Peyer's patch (tissue), 4 donors: Measurements from ENCODE around the gene SALL1. TPM values are rescaled to one million over a fixed set of nuclear protein-coding genes. Genes with fewer than 3 reads are reported as not detected.
A peak's percentile ranks its signal among the peaks of the same experiment; 100 is the strongest.

Source experiments
- DNase-seq, 3 donors: peaks; one replicate each; pipeline ENCODE4 v3.0.0-alpha.2; 2017 to 2019
- H3K27ac ChIP-seq, 4 donors: fragments of 200-600 bp; sonication (generic); one replicate each; pipeline ENCODE4 v1.5.1; 2016 to 2019
- H3K27me3 ChIP-seq, 2 donors: fragments of 200-600 bp; sonication (generic); one replicate each; pipeline ENCODE4 v1.5.1; 2019
- H3K36me3 ChIP-seq, 3 donors: fragments of 200-600 bp; sonication (generic); one replicate each; pipeline ENCODE4 v1.5.1; 2016 to 2019
- H3K4me1 ChIP-seq, 4 donors: fragments of 200-600 bp; sonication (generic); one replicate each; pipeline ENCODE4 v1.5.1; 2016 to 2019
- H3K4me3 ChIP-seq, 4 donors: fragments of 200-600 bp; sonication (generic); 1 replicate in 3 of 4; 2 replicates in 1 of 4; pipeline ENCODE4 v1.5.1; 2016 to 2019; ENCODE audit warnings: mild to moderate bottlenecking in 1 of 4
- H3K9me3 ChIP-seq, 4 donors: fragments of 200-600 bp; sonication (generic); one replicate each; pipeline ENCODE4 v1.5.1; 2016 to 2019; ENCODE audit warnings: mild to moderate bottlenecking in 1 of 4
- POLR2A ChIP-seq, 2 donors: fragments of 450-650 bp; IDR thresholded peaks; one replicate each; pipeline ENCODE4 v1.5.1; 2017; ENCODE audit warnings: antibody characterized with exemption in 2 of 2, mild to moderate bottlenecking in 2 of 2, moderate library complexity in 2 of 2
- total RNA-seq, 4 donors: library from RNA; depleted of rRNA; stranded (reverse); fragments of >200 nt; gene quantifications; one replicate each; pipeline ENCODE4 v1.1.0, GENCODE V29; 2016
- TF ChIP-seq, protein P1 (sequence below), 6 experiments: fragments of 450-650 bp in 4 of 6; fragments of 200-600 bp in 2 of 6; sonication (generic) in 1 of 6; IDR thresholded peaks; one replicate each; pipeline ENCODE4 v1.5.1; 2017 to 2019; ENCODE audit warnings: antibody characterized with exemption in 6 of 6, mild to moderate bottlenecking in 3 of 6, moderate library complexity in 1 of 6

Gene SALL1
- 10 to 100 TPM in 1 of 4 donors, 1 to 10 TPM in 2, under 1 TPM in 1; 0.53 to 12.4 (median 2.5) TPM for total RNA-seq

GRCh38 chr16:51150888-51151320 is at the start of gene SALL1:
Gene SALL1, minus strand, starts transcription at chr16:51151270. Its CDS starts 29 bp downstream, at chr16:51151241.
- TF ChIP-seq POLR2A (IDR thresholded peaks at IDR 0.05) = no peak
- TF ChIP-seq, protein P1, sequence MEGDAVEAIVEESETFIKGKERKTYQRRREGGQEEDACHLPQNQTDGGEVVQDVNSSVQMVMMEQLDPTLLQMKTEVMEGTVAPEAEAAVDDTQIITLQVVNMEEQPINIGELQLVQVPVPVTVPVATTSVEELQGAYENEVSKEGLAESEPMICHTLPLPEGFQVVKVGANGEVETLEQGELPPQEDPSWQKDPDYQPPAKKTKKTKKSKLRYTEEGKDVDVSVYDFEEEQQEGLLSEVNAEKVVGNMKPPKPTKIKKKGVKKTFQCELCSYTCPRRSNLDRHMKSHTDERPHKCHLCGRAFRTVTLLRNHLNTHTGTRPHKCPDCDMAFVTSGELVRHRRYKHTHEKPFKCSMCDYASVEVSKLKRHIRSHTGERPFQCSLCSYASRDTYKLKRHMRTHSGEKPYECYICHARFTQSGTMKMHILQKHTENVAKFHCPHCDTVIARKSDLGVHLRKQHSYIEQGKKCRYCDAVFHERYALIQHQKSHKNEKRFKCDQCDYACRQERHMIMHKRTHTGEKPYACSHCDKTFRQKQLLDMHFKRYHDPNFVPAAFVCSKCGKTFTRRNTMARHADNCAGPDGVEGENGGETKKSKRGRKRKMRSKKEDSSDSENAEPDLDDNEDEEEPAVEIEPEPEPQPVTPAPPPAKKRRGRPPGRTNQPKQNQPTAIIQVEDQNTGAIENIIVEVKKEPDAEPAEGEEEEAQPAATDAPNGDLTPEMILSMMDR (IDR thresholded peaks at IDR 0.05) = no peak
- Histone ChIP-seq H3K27me3 (peaks cover 0 to 40% of the 10 kb centered on the region in 2 donors), H3K36me3 (no peaks in the 10 kb centered on the region), H3K9me3 (peaks cover 0 to 3% (median 0%) of the 10 kb centered on the region in 4 donors), H3K4me1 (peaks cover 0 to 27% (median 0%) of the 10 kb centered on the region in 4 donors), H3K4me3 (peak within 1 kb of the TSS; percentile 15 to 53 (median 38)), H3K27ac (peak within 1 kb of the TSS; percentile 32 to 72 (median 52))
- DNase-seq = no peak

GRCh38 chr16:51200793-51201192 is 49.7 kb upstream of the SALL1 start:
- no peaks in the 10 kb centered on the region for H3K36me3 ChIP-seq
- H3K27ac ChIP-seq = no peak overlapping the region
- H3K27me3 ChIP-seq = no peaks in the 10 kb centered on the region
- no peak overlapping the region for H3K4me3 ChIP-seq
- TF ChIP-seq, protein P1 (IDR thresholded peaks at IDR 0.05) = no peak
- DNase-seq = no peak
- H3K9me3 ChIP-seq = no peaks in the 10 kb centered on the region
- H3K4me1 ChIP-seq = no peaks in the 10 kb centered on the region

DNA sequence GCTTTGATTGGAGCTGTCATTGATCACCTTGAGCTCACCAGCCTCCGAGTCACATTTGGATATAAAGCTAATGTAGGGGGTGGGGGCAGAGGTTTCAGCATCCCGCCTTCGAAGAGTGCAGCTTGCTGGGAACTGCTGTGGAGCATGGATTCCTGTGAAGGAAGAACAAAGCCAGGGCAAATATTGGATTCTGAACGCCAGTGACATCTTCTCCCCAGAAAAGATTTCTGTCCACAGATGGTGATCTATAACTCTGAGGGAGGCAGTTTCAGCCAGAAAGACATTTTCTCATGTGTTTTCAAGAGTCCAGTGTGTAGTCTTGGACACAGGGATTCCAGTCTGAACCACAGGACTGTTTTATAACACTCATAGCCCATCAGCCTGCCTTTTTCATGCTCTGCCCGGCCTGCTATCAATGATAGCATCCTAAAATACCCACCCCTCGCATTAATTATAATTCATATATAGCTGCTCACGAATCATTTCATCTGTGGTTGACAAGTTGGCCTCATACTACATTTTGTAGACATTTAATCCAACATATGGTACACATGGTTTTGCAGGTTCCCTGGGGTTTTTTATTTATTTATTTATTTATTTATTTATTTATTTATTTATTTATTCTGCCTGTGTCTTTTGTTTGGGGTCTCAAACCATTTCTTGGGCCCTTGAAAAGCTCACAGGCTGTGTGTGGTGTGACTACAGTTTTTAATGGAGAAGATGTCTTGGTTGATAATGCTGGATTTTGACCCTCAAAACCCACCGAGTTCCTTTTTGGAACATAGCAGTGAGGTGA is 47.1 kb upstream of the SALL1 start:
- Histone ChIP-seq H3K36me3 (no peaks in the 10 kb centered on the region), H3K27ac (no peak overlapping the region), H3K27me3 (no peaks in the 10 kb centered on the region), H3K4me1 (no peaks in the 10 kb centered on the region), H3K9me3 (no peaks in the 10 kb centered on the region), H3K4me3 (no peak overlapping the region)
- TF ChIP-seq POLR2A (IDR thresholded peaks at IDR 0.05) = no peak
- TF ChIP-seq, protein P1 (IDR thresholded peaks at IDR 0.05) = no peak
- DNase-seq = no peak

DNA sequence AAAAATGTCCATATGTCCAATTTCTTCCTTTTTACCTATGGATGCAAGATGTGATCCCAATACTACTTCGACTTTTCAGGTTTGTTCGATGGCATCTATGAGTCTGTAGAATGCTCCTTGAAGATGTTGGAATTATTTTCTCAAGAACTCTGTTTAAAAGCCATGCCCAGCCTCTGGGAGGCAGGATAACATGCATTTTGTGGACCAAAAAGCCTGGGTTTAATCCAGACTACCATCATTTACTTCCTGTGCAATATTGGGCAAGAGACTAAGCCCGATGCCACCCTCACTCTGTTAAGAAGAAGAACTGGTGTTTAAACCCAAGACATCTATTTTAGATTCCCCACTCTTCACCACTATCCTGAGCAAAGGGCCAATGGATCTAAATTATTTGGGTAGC is 42.8 kb upstream of the SALL1 start:
- no peak for DNase-seq
- no peak for TF ChIP-seq POLR2A (IDR thresholded peaks at IDR 0.05)
- TF ChIP-seq, protein P1 (IDR thresholded peaks at IDR 0.05) = no peak

GRCh38 chr16:51184702-51185433 is 33.8 kb upstream of the SALL1 start:
- Histone ChIP-seq H3K4me3 (no peak overlapping the region), H3K9me3 (no peaks in the 10 kb centered on the region), H3K36me3 (no peaks in the 10 kb centered on the region), H3K27me3 (no peaks in the 10 kb centered on the region), H3K27ac (no peak overlapping the region), H3K4me1 (no peaks in the 10 kb centered on the region)
- no peak for DNase-seq
- TF ChIP-seq, protein P1 (IDR thresholded peaks at IDR 0.05) = no peak
- TF ChIP-seq POLR2A (IDR thresholded peaks at IDR 0.05) = no peak

More for the DNA sequence above, 42.8 kb upstream of the SALL1 start:
- no peak overlapping the region for H3K27ac ChIP-seq
- H3K4me3 ChIP-seq = no peak overlapping the region
- no peaks in the 10 kb centered on the region for H3K9me3 ChIP-seq
- H3K36me3 ChIP-seq = no peaks in the 10 kb centered on the region
- H3K4me1 ChIP-seq = no peaks in the 10 kb centered on the region
- H3K27me3 ChIP-seq = no peaks in the 10 kb centered on the region
